ENCODE results near the gene RBM20. TPM values are rescaled to one million over a fixed set of nuclear protein-coding genes. Genes with fewer than 3 reads are reported as not detected.

RBM20 gene
- total RNA-seq, 1 experiment from 2014 or later: 0.10 TPM

DNA sequence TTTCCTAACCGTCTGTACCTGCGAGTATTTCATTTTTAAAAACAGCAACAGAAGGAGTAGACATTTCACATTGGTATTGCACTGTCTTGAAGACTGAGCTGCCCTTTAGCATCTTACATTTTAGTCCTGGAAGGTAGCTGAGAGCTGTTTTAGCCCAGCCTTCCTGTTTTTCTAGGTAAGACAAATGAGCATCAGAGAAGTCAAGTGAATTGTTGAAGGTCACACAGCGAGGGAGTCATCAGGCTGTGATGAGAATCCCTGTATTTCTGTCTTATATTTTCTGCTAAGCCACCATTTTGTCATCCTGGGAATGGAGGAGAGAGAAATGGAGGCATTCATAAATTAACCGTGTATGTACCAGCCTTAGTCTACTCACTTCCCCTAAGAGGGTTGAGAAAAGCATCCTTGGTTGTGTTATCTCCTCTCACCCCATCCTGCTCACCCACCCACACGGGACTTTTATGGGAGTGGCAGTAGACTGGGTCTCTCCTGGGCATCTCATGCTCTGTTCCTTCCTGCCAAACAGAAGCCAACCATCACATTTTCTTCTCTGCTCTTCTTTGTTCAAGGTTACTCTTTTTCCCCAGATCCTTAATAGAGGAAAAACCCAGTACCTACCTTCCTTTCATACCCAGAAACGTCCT, 8.5 kb downstream of the RBM20 start:
- H3K9me3 ChIP-seq (ENCODE audit: control insufficient read depth, insufficient read depth, low read depth, low read length): no peaks in the 10 kb centered on the region
- in situ Hi-C loops (cut with HindIII; ENCODE audit: low pct_unique_long_range_greater_than_20kb, low sequenced_read_pairs): no loop called here
- CTCF ChIA-PET: interaction anchor here (0.6 kb wide), 1 partner anchor 69 kb away, joined by 3 read pairs; no protein-coding TSS in a partner anchor
- BruUV-seq (replicated peaks): no TSS peak
- ATAC-seq (no peak), DNase-seq (ENCODE audit: low read depth, low spot score) (no peak)
- POLR2A ChIA-PET: interaction anchor here (0.6 kb wide), 1 partner anchor 219 kb away, joined by 4 read pairs; the partner anchor contains the start of gene PDCD4
- intact Hi-C loops (cut with micrococcal nuclease; ENCODE audit: unreplicated experiment): no loop called here
- H3K27me3 ChIP-seq (ENCODE audit: control insufficient read depth, insufficient read depth, low read length): peaks cover 15% of the 10 kb centered on the region
- no peak for TF ChIP-seq TCF7L2 (IDR thresholded peaks at IDR 0.05; ENCODE audit: low read depth, low read length)
- TF ChIP-seq REST (IDR thresholded peaks at IDR 0.05; ENCODE audit: insufficient read depth in 1 of 2, low read depth in 2 of 2, low read length in 1 of 2): no peak
- no peak for TF ChIP-seq SIN3A (IDR thresholded peaks at IDR 0.05; ENCODE audit: borderline replicate concordance, insufficient read depth, low read depth, low read length)
- TF ChIP-seq POLR2AphosphoS5 (IDR thresholded peaks at IDR 0.05; ENCODE audit: low read depth, low read length): no peak
- no peak for TF ChIP-seq CTCF (IDR thresholded peaks at IDR 0.05)
- no peaks in the 10 kb centered on the region; the same call in 1 of the 2 replicates for H3K4me1 ChIP-seq (ENCODE audit: control insufficient read depth, insufficient read depth, low read length)
- no peak overlapping the region for H3K27ac ChIP-seq (ENCODE audit: low read length)
- H3K4me3 ChIP-seq (ENCODE audit: low read depth in 2 of 2, low read length in 2 of 2): no peak overlapping the region
- H3K36me3 ChIP-seq (ENCODE audit: control insufficient read depth, insufficient read depth, low read length): no peaks in the 10 kb centered on the region

GRCh38 chr10:110655320-110655719, 11.2 kb downstream of the RBM20 start:
- Histone ChIP-seq H3K27ac (ENCODE audit: low read length) (no peak overlapping the region), H3K9me3 (ENCODE audit: control insufficient read depth, insufficient read depth, low read depth, low read length) (no peaks in the 10 kb centered on the region), H3K4me3 (ENCODE audit: low read depth in 2 of 2, low read length in 2 of 2) (no peak overlapping the region), H3K36me3 (ENCODE audit: control insufficient read depth, insufficient read depth, low read length) (no peaks in the 10 kb centered on the region), H3K27me3 (ENCODE audit: control insufficient read depth, insufficient read depth, low read length) (no peaks in the 10 kb centered on the region; the same call in 1 of the 2 replicates), H3K4me1 (ENCODE audit: control insufficient read depth, insufficient read depth, low read length) (no peaks in the 10 kb centered on the region)
- POLR2A ChIA-PET: interaction anchor here (0.7 kb wide), 1 partner anchor 31 kb away, joined by 4 read pairs; no protein-coding TSS in a partner anchor
- DNase-seq (ENCODE audit: low read depth, low spot score): no peak
- no TSS peak for BruUV-seq (replicated peaks)
- CTCF ChIA-PET: interaction anchor here (0.6 kb wide), 1 partner anchor 329 kb away, joined by 3 read pairs; no protein-coding TSS in a partner anchor
- intact Hi-C loops (cut with micrococcal nuclease; ENCODE audit: unreplicated experiment) (no loop called here), in situ Hi-C loops (cut with HindIII; ENCODE audit: low pct_unique_long_range_greater_than_20kb, low sequenced_read_pairs) (no loop called here)
- no peak for ATAC-seq
- TF ChIP-seq CTCF (IDR thresholded peaks at IDR 0.05): no peak
- TF ChIP-seq REST (IDR thresholded peaks at IDR 0.05; ENCODE audit: insufficient read depth in 1 of 2, low read depth in 2 of 2, low read length in 1 of 2): no peak
- TF ChIP-seq POLR2AphosphoS5 (IDR thresholded peaks at IDR 0.05; ENCODE audit: low read depth, low read length): no peak
- no peak for TF ChIP-seq TCF7L2 (IDR thresholded peaks at IDR 0.05; ENCODE audit: low read depth, low read length)
- no peak for TF ChIP-seq SIN3A (IDR thresholded peaks at IDR 0.05; ENCODE audit: borderline replicate concordance, insufficient read depth, low read depth, low read length)

All from Panc1 (cell line).